NCI-H446 (cell line): Measurements from ENCODE around the gene VPS33A.
"Not testable (repeated sequence)": the region's sequence is repeated elsewhere in the genome, so short reads cannot be mapped to it uniquely, and the experiment has no call there.

ENCODE experiments used
- DNase-seq, 2 experiments: peaks; one replicate each; lab custom pipeline; 2025; lab: John Stamatoyannopoulos, UW

VPS33A gene

GRCh38 chr12:122204167-122205052, 61.9 kb downstream of the VPS33A start:
- no peak for DNase-seq

- peak in 1 of 2 experiments; percentile 73 for DNase-seq
Measured at GRCh38 chr12:122203301-122204166, 62.8 kb downstream of the VPS33A start, which contains the start of gene B3GNT4. Gene B3GNT4, plus strand, starts transcription at chr12:122203709. Its CDS starts 910 bp downstream, at chr12:122204619.

- DNase-seq: not testable (repeated sequence)
Measured at GRCh38 chr12:122202811-122203210, 63.5 kb downstream of the VPS33A start.

- no peak for DNase-seq
Measured at GRCh38 chr12:122202017-122202416, 64.3 kb downstream of the VPS33A start.

- DNase-seq: no peak
Measured at GRCh38 chr12:122201381-122201780, 64.9 kb downstream of the VPS33A start.

GRCh38 chr12:122200541-122201175, 65.6 kb downstream of the VPS33A start:
- DNase-seq: no peak

GRCh38 chr12:122199484-122200355, 66.6 kb downstream of the VPS33A start:
- DNase-seq: no peak

- no peak for DNase-seq
Measured at GRCh38 chr12:122197612-122197966, 68.7 kb downstream of the VPS33A start.

- no peak for DNase-seq
Measured at GRCh38 chr12:122195405-122195804, 70.9 kb downstream of the VPS33A start.

GRCh38 chr12:122194804-122195203, 71.5 kb downstream of the VPS33A start:
- no peak for DNase-seq

GRCh38 chr12:122192441-122192840, 73.9 kb downstream of the VPS33A start:
- no peak for DNase-seq

GRCh38 chr12:122190842-122191668, 75.2 kb downstream of the VPS33A start:
- peak; percentile 10 to 45 for DNase-seq

GRCh38 chr12:122189626-122190475, 76.4 kb downstream of the VPS33A start:
- DNase-seq: no peak

GRCh38 chr12:122187466-122187865, 78.8 kb downstream of the VPS33A start:
- DNase-seq: no peak

- DNase-seq: no peak
Measured at GRCh38 chr12:122185494-122186082, 80.7 kb downstream of the VPS33A start.

GRCh38 chr12:122185079-122185478, 81.2 kb downstream of the VPS33A start:
- no peak for DNase-seq

- no peak for DNase-seq
Measured at GRCh38 chr12:122184517-122184916, 81.8 kb downstream of the VPS33A start.

- DNase-seq: no peak
Measured at GRCh38 chr12:122183588-122183940, 82.7 kb downstream of the VPS33A start.
